GM21390 (cell line): ENCODE measurements around the gene NHEJ1.

Experiments used
- ATAC-seq: cut with Tn5 transposase; IDR thresholded peaks from one replicate; pipeline ENCODE4 v1.9.1; 2021; ENCODE audit not compliant: unreplicated experiment

The NHEJ1 gene

DNA sequence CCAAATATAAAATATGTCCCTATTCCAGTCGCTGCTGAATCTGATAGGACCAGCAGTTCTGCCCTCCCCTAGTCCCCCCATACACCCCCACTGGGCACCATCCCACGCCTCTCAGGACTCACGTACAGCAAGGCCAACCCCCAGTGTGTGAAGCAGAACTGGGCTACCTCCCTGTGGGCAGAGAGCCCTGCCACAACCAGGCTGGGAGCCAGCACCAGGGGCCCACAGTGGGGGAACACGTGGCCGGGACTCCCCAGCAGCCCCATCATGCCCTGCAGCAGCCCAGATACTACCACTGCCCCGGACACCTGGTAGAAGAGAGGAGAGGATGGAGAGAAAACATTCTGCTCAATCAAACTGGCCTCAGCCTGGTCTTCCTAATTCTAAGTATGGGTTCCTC lies 7.9 kb upstream of the NHEJ1 start:
- ATAC-seq = no peak

DNA sequence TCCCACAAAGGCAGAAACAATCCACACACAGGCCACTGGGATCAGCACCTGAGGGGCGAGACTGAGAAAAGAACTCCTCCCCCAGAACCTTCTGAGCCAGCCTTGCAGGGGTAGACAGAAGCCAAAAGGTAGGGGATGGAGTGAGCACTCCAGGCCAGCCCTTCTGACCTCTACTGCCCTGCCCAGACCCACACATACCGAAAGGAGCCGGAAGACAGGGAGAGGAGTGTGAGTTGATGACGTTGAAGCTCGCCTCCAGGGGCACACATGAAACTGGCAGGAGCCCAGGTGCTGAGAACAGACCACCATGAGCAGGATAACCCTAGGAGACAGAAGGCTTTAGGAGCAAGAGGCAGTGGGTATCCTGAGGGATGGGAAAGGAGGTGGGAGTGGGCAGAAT lies 7.4 kb upstream of the NHEJ1 start:
- no peak for ATAC-seq

DNA sequence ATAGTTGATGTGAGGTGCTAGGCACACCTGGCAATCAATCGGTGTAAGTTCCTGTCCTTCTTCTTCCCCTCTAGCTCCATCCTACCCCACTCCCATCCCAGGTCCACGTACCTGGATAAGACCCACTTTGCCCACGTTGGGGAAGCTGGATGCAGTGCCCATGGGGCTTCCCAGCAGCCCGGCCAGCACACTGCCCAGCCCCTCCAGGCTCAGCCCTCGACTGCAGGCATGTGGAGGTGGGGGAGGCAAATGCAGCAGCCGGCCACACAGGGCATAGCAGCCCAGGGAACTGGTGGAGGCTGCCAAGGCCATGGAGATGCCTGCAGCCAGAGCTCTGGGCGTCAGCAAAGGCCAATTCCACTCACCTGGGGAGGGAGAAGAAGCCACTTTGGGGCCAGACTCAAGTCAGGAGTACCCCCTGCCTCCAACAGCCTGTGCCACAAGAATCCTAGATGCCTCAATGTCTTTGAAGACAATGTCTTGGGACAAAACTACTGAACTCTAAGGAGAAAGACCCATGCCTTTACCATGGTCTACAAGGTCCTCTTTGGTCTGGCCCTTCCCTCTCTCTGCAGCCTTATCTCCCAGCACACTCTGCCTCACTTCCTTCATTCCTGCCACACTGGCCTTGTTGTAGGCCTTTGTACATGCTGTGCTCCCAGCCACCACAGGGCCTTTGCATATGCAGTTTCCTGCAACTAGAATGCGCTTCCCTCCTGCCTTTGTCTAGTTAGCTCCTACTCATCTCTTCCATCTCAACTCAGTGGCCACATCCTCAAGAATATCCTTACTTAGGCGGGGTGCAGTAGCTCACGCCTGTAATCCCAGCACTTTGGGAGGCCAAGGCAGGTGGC lies 4.7 kb upstream of the NHEJ1 start:
- no peak for ATAC-seq

DNA sequence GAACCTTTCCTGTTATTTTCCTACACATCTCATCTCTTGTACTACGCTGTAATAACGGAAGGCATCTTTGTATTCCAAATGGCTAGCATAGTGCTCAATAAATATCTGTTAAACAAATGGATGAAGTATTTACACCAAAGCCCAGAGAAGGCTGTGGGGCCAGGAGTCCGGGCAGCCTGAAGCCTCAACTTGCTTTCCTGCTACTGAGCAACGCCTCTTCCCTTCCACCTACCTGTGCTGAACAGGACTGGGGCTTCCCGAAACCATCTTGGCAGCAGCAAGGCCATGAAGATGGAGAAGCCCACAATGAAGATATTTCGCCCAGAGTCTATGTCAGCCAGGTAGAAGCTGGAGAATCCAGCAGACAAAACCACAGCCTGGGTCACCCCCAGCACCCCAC lies 2.5 kb upstream of the NHEJ1 start:
- no peak for ATAC-seq

DNA sequence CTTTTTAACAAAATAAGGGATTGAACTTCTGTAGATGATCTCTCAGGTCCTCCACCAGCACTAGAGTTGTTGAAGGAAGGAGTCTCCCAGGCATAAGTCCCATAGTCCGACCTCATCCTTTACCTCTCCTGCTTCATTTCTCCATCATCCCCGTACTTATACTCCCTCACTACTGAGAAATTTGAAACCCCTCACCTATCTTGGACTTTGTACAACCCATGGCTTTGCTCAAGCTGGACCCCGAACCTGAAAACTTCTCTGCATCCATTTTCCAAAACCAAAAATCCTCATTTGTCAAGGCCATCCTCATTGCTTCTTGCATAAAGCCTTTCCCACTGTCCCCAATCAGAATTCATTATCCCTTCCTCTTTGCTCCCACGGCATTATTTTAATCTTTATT lies 482 bp upstream of the NHEJ1 start:
- no peak for ATAC-seq

DNA sequence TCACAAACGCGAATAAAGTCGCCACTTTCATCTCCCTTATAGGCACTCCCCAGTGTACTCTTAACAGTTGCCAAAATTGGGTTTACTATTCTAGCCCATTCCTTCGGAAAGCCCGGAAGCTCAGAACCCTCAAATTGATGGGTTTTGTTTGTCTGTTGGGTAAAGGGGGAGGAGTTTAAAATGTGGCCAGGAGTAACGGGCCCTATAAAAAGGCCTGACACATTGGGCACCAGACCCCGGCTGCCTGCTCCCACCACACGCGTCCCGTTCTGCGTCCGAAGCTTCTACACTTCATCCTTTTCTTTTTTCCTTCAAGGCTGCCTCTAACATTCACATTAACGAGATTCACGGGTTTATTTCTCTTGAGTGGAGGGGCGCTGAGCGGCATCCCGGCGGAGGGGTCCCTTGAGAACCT lies 837 bp downstream of the NHEJ1 start:
- ATAC-seq = peak; percentile 1

DNA sequence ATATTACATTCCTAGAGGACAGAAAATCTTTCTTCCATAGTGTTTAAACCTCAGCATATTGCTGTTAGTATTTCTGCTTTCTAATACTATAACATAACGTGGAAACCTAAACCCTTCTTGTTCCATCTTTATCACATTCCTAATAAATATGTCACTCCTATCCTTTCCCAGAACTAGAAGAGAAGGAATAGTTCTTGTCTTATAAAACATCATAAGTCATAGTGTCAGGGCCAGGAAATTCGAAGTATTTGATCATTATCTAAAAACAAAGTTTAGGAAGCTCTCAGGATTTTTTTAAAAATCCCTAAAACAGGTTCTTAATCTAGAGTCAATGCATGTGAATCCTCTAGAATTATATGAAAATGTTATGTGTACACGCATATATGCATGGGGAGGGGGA lies 2.0 kb downstream of the NHEJ1 start:
- ATAC-seq = no peak

DNA sequence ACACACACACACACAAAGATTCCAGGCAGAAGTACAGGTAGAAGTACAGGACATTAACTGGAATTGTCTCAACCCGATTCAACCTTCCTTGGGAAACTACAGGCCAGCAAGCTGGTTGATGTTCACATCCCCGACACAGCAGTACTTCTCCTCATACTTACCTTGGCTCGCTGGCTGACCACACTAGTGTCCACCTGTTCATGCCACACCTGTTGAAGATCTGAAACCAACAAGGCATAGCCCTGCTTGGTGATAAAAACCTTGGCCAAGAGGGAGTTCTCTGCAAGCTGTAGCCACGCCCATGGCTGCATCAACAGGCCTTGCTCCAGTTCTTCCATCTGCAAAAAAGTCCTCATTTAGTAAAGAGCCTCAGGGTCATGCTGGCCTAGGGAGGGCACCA lies 2.6 kb downstream of the NHEJ1 start:
- ATAC-seq = no peak

DNA sequence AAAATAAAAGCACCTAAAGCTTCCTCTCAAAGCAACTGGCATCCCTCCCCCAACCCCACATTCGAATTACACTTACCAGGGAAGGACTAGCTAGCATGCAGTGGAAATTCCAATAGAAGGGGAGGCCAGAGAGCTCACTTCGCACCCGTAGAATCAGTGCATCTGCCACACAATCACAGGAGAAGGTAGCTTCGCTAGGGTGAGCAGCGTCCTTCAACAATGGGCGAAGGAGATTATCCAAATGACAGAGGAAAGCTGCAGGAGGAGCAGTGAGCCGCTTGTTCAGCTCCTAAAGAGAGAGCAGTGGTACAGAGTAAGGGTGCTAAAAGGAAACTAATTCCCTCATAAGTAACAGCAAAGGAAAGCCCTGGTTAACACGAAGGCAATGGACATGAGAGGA lies 3.2 kb downstream of the NHEJ1 start:
- ATAC-seq = no peak

DNA sequence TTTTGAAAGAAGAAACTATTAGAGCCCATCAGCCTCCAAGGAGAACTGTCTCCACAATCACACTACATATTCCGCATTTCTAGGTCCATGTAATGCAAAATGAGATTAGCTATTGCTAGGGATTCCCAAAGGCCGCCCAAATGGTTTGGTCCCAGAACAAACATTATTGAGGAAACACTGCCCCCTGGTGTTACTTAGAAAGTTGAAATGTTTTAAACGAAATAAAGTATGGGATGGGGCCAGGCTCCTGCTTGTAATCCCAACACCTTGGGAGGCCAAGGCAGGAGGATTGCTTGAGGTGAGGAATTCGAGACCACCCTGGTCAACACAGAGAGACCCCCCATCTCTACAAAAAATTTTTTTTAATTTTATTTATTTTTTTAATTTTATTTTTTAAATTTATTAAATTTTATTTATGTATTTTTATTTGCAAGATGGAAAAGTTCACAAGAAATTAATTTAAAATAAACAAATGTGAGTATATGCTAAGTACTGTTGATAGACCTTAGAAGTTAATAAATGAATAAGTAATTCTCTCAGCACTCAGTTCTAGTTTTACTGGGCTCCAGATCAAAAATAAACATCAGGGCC lies 5.5 kb downstream of the NHEJ1 start:
- ATAC-seq = no peak

DNA sequence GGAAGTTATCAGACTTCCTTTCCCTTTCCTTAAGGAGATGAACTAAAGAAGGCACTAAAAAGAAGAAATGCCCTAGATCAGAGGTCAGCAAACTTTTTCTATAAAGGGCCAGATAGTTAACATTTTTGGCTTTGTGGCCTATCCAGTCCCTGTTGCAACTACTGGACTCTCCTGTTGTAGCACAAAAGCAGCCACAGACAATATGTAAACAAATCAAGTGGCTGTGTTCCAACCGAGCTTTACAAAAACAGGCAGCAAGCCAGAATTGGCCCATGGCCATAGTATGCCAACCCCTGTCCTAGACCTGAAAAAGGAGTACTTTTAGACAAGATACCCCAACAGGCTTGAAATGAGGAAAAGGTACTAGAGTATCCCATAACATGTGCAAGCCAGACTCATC lies 10.9 kb downstream of the NHEJ1 start:
- ATAC-seq = no peak

DNA sequence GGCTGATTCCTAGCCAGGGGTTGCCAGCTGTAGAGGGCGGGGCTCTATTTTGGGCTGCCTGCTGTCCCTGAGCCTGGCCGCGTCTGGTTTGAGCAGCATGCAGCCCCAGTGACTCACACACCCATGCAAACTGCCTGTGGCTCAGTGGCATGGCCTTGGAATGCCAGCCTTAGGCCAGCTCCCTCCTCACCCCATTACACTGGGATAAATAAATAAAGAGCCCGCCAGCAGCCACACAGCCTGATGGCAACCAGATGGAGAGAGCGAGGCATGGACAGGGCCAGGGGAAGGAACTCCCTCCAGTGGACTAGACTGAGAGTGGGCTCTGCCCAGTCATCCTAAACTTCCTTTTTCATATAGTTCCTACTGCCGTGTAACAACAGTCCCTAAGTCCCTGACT lies 18.3 kb downstream of the NHEJ1 start:
- ATAC-seq = no peak

DNA sequence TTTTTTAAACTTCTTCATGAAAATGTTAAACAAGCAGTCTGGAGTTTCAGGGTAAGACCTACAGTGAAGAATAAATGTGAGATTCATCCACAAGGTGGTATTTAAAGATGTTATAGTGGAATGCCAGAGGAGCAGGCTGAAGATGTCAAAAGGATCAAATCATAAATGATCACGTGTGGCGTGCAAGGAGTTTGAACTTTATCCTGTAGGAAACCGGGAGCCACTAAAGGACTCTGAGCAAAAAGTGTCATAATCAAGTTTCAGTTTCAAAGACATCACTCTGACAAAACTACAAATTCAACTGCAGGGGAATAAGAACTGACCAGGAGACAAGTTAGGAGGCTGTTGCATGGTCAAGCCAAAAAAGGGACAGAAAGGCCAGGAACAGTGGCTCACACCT lies 19.9 kb downstream of the NHEJ1 start:
- ATAC-seq = no peak

DNA sequence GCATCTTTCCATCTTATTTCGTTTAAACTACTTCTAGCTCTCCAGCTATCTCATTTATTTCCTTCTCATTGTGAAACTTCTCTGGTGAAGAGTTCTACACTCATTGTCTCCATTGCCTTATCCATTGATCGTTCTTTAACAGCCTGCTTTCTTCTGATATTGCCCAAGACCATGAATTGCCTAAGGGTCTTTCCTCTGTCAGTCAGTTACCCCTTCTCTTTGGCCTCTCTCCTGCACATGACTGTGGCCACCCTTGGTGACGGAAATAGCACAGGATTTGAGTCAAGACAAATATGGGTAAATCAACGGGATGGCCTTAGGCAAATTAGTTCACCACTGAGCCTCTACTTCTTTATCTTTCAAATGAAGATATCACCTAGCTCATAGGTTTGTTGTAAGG lies 26.6 kb downstream of the NHEJ1 start:
- ATAC-seq = no peak

DNA sequence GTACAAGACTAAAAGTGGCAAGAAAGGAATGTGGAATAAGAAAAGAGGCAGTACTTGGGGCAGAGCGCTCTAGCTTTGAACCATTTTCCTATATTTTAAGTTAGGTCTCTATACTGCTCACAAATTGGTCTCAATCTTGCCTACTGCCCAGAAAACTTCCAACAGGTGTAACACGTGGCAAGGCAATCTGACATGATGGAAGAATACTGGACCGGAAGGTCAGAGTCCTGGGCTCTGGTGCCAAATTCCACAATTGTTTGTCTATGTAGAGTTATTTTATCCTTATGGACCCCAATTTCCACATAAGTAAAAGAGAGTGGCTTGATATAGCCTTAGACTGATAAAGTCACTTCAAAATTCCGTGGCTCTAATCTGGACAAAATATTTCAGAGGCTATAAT lies 28.9 kb downstream of the NHEJ1 start:
- no peak for ATAC-seq

DNA sequence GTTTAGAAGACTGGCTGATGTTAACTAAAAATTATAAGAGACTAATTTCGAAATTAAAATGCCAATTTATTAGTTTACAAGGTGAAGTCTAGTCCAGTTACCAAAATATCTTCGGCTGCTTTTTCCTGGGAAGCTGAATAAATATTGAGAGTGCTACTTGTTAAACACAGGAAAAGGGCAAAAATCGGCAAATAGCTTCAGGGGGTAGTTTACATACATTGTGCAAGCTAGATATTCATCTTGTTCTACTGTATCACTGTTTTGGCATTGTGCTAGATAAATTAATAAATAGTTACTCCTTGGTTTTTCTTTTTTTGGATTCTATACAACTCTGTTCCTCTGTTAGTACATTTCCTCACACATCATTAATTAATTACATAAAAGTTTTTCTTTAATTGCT lies 29.3 kb downstream of the NHEJ1 start:
- no peak for ATAC-seq

DNA sequence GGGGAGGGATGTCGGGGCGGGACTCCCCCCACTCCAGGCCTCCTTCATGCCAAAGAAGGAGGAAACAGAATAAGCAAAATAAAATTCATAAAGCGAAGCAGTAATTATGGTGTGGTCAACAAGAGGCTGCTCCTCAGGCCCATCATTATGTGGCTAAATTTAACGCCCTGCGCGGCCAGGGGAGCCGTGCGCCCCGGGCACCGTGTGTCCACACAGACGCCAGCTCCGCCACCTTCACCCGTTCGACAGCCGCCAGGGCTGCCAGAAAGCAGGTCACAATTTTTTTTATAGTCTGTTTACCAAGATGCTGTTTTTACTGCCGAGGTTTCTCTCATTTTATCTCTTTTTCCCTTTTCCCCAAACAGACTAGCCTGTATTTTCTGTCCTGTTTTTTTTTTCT lies 31.0 kb downstream of the NHEJ1 start:
- ATAC-seq = no peak

DNA sequence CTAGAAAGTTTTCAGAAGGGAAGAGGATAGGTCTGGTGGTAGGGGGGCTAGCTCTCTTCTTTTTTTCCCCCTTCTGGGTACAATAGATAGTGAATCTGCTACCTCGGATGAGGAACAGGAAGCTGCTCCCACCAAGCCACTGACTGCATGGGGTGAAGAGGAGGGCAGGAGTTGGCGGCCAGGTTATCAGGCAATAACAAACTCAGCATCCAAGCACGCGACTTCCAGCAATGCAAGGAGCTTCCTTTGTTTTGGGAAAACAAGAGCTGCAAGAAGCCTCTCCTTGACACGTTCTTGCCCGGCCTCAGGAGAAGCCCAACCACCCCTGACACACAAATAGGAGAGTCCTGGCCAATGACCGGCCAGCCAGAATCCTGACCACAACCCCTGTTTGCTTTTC lies 32.2 kb downstream of the NHEJ1 start:
- ATAC-seq = no peak

DNA sequence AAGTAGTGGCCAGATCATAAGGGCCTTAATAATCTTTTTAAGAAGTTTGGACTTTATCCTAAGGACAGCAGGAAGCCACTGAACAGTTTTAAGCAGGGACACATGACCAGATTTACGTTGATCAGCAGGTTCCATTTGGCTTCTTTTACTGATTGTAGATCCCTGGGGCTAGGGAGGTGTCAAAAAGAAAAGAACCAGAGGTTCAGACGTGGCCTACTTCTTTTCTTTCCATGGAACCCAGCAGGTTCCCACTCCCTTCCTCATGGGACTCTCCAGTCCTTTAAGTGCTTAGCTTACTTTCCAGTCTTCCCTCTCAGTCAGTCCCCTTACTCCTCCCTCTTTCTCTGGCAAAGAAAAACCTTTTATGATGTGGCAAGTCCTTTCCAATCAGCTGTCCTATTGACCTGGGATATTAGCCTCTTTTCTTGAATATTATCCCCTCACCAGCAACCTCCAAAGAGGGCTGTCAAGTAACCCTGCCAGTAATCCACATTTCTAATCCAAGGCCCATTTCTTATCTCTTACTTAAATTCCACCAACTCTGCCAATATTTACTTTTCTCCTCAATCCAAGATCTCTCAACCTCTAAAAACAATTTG lies 33.5 kb downstream of the NHEJ1 start:
- ATAC-seq = no peak

DNA sequence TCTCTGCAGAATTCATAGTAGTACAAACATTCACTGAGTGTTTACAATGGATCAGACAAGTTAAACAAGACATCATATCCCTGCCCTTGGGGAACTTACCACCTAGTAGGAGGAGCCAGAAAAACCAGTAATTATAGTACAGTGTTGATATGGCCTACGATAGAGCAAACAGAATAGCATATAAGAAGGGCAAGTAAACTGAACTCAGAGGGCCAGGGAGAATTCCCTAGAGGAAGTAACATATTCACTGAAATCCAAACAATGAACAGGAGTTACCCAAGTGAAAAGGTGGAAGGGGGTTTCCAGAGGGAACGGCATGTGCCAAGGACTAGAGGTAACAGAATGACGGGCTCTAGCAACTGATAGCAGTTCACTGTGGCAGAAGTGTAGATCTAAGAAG lies 34.1 kb downstream of the NHEJ1 start:
- ATAC-seq = no peak

DNA sequence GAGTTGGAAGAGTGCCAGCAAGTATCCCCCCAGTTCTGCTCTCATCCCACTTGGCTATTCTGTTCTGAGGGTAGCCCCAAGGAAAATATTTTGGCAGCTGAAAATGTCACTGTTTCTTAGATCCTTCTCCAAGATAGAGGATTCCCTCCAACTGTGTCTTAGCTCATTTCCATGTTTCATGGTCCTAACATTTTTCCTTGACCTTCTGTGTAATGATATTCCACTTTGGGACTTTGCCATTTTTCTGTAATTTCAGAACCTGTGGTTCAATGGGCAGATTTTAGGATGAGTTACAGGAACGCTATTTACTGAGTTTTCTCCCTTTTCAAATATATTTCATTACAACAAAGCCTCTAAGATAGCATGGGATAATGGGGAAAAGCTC lies 34.7 kb downstream of the NHEJ1 start:
- ATAC-seq = no peak

DNA sequence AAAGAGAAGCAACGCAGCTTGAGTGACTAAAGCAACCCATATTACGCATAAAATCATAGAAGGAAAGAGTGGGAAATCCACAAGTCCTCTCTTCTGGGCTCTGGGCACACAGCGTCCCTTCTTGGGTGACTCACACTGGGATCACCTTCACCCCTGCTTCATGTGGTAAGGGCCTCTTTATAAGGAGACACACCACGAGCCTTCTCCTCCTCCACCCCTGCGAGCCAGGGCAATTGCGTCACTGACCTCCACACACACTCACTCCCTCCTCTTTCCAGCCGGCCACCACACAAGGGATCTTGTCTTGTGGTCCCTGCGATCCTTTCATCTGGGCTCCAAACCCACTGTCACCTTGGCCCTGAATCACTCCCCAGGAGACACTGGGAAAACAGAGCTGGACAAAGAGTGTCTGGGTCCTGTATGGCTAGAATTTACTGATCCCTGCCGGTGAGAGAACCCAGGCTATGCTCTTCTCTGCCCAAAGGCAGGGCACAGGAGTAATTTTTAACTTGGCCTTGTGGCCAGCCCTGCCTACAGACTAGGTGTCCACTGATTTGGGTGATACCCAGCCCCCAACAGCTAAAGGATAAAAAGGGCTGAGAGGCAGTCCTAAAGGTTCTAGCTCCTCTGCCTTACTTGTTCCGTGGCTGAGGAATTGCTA lies 35.3 kb downstream of the NHEJ1 start:
- no peak for ATAC-seq
